ENCODE data around the gene FNDC10.
"Not testable (repeated sequence)": the region's sequence is repeated elsewhere in the genome, so short reads cannot be mapped to it uniquely, and the experiment has no call there.

Gene FNDC10

DNA sequence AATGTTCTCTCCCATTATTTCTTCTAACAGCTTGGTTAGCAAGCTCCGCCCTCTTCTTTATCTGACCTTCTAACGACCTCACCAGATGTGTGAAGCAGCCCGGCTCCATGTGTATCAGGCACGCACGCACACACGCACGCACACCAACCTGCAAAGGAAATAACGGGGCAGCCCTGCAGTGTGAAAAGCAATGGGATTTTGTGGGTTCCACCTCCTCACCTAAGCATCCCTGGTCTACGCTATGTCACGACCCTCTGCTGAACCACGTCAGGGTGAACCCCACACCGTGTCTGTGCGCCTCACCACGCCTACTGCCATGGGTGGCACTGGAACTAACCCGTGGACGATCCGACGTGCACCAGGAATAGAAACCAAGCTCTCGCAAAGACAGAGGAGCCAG, 35.7 kb downstream of the FNDC10 start:
- DNase-seq = no peak

DNA sequence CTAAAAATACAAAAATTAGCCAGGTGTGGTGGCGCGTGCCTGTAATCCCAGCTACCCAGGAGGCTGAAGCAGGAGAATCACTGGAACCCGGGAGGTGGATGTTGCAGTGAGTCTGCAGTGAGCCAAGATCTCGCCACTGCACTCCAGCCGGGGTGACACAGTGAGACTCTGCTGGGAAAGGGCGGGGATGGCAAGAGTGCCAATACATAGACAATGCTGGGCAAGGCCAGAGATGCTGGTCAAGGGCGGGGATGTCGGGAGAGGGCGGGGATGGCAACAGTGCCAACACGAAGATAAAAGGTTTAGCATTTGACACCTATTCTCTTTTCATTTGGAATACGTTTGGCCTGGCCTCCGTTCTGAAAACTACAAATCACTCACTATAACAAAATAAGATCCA, 36.2 kb downstream of the FNDC10 start:
- no peak for DNase-seq

DNA sequence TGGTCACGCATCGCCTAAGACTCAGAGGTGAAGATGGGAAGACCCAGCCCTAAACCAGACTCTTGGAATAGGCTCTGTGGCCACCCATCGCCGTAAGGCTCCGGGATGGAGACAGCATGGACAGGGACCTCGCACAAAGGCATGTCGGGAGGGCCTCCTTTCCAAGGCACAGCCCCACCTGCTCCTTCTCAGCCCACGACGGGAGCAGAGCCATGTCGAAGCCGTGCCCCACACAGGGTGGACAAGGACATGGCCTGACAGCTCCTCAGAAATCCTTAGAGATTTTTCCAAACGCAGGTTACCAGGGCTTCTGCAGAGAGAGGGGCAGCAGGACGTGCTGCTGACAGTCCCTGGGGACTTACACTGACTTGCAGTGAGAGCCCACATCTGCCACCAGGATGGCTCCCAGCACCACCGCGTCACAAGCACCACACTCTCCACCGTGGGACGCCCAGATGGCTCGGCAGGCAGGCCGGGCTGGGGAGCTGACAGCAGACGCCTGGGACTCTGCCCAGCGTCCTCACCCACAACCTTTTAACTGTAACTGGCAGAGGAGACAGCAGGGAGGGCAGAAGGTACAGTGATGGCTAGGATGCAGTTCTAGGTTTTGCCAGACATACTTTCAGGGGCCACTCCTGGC, 37.3 kb downstream of the FNDC10 start:
- DNase-seq = peak; percentile 92

DNA sequence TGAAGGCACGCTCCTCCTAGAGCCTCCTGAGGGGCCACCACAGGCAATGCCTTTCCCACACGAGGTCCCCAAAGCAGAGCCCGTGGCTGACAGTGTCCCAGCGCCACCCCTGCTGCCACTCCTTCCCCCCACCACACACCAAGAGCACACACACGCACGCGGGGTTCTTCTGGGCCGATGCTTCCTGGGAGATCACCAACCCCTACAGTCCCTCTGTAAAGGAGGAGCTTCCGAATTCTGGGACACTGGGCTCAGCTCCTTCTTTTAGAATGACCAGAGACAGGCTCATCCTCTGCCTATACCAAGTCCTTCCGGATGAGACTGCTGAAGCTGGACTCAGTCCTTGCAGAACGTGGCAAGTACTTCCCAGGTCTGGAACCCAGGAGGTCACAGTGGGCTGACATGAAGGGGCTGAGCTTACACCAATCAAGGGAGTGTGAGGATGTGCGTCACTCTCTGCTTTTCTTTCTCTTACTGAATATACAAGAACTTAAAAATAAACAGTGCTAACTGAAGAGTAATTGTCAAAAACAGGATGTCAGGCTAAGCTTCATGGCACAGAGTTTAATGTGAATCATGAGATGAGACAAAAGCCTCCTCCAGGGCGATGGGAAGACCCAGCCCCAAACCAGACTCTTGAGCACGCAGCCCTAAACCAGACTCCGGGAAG, 38.0 kb downstream of the FNDC10 start:
- no peak for DNase-seq

DNA sequence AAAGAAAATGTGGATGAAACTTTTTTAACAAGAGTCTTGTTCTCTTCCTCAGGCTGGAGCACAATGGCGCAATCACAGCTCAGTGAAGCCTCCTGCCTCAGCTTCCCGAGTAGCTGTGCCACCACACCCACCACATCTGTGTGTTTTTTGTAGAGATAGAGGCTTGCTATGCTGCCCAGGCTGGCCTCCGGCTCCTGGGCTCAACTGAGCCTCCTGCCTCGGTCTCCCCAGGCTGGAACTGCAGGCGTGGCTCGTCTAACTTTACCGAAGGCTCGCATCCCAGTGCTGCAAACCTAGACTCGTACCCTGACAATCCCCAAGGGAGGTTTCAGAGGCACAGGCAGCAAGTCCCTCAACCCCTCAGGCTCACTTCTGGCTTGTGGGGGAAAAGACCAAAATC, 39.8 kb downstream of the FNDC10 start:
- no peak for DNase-seq

DNA sequence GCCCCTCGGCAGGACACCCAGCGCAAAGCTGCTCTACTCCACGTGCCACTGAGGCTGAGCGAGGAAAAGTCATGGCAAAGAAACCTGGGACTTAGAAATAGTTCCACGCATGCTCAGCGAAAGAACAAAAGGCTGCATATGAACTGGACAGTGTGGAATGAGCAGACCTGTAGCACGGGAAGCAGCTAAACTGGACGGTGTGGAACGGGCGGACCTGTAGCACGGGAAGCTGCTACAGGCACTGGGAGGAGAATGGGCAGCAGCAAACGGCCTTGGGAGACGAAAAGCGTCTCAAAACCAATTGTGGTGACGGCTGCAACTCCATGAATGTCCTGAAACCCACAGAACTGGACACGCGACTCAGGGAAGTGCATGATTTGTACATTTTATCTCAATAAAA, 40.9 kb downstream of the FNDC10 start:
- no peak for DNase-seq

DNA sequence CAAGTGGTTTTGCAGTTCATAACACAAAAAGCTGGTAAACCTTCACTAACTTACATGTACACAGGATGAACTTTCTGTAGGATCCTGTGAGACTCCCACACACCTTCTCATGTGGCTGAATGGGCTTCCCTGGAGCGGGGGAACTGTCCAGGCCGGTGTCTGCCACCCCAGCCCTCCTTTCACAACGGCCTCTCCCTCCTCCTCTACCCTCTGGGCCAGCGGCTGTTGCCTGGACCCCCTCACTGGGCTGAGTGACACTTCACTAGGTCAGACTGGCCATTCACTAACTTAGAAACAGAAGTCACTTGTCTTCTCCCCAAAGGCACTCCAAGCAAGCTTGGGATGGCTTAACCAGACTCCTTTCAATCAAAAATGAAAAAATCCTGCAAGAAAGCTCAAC, 41.3 kb downstream of the FNDC10 start:
- DNase-seq = no peak

DNA sequence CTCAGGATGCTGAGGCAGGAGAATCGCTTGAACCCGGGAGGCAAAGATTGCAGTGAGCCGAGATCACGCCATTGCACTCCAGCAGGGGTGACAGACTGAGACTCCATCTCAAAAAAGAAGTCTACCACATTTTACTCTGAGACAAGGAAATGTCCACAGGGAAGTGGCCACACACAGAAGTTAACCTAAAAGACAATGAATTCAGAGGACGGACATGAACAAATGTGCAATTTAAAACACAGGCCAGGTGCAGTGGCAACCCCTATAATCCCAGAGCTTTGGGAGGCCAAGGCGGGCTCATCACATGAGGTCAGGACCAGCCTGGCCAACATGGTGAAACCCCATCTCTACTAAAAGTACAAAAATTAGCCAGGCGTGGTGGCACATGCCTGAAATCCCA, 42.2 kb downstream of the FNDC10 start:
- not testable (repeated sequence) for DNase-seq

DNA sequence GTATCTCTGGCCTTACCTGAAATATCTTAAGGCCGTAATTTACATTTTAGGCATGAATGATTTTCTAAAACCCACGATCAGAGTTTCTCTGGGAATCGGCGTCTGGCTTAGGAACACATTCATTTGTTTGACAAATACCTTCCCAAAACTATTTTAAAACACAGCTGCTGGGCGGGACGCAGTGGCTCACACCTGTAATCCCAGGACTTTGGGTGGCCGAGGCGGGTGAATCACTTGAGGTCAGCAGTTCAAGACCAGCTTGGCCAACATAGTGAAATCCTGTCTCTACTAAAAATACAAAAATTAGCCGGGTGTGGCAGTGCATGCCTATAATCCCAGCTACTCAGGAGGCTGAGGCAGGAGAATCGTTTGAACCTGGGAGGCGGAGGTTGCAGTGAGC, 43.0 kb downstream of the FNDC10 start:
- not testable (repeated sequence) for DNase-seq

DNA sequence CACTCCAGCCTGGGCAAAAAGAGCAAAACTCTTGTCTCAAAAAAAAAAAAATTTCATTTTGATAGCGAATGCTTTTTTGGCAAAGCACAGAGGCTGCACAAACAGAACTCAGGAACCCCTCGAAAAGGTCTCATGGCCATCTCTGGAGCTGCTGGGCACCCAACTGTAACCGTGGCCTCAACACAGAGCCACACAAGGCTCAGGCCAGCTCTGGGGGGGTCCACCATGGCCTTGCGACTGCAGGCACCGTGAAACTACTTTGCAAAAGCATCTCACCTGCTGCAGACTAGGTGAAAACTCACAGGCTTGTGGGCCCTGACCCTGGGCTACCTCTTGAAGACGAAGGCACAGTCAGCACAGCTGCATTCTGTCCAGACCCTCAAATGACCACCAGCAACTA, 43.4 kb downstream of the FNDC10 start:
- no peak for DNase-seq

DNA sequence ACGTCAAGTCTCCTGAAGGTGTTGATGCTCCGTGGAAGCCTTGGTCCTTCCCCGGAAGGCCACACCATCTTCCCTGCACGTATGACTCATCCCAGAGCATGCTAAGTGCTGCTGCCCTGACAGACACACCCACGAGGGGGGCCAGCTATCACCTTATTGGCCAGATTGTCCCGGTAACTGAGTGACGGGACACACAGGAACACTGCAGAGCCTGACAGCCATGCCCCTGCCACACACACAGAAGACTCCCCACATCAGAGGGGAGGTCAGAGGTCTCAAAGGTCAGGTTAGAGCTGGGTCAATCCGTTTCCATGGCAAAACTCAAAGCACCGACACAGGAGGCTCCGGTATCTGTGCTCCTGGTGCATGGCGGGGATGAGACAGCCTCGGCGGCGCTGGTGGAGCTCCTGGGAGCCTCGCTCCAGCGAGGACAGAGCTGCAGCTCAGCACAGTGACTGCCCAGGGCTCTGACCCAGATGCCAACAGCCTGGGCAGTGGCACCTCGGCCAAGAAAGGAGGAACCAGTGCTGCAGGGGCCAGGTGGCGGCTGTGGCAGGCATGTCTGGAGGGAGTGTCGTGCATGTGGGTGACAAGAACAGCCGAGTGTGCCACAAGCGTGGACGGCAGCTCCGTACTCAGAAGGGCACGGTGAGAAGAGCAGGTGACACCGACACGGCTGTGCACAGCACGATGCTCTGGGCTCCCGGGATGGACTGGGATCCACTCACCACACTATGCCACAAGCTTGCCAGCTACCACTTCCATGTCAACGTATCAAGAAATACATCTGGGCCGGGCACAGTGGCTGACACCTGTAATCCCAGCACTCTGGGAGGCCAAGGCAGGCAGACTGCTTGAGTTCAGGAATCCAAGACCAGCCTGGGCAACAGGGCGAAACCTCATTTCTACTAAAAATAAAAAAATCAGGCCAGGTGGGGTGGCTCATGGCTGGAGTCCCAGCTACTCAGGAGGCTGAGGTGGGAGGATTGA, 44.7 kb downstream of the FNDC10 start:
- DNase-seq = no peak

DNA sequence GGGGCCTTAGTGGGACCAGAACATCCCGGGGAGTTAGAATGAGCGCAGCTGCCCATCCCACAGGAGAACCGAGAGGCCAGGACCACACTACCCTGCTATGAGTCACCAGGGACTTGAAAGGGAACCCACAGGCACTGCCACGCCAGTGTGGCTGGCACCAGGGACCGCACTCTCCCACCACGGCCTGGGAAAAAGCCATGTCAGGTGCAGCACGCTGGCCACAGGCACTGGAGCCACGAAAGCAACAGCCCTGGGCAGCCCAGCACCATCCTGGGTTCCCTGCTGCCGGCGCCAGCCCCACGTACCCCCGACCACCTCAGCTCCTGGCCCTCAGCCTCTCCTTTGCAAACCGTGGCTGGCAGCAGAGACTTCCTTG, 45.4 kb downstream of the FNDC10 start:
- no peak for DNase-seq

DNA sequence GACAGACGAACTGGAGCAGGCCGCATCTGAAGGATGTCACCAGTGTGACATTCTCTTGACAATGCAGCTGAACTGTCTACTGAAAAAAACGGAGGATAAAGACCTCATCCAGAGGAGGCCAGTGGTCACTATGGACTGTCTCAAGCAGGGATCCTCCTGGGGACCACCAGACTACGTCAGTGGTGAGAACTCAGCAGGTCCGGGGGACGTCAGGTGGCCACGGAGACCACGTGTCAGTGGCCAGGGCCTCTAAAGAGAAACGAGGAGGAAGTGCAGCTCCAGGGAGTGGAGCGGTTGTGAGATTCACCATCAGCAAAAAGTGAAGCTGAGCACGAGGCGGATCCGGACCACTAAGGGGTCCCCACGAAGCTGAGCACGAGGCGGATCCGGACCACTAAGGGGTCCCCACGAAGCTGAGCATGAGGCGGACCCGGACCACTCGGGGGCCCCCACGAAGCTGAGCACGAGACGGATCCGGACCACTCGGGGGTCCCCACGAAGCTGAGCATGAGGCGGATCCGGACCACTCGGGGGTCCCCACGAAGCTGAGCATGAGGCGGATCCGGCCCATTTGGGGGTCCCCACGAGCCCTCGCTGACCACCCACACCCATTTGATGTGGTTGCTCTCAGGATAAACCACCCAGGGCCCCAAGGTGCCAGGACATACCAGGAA, 46.0 kb downstream of the FNDC10 start:
- DNase-seq = no peak

DNA sequence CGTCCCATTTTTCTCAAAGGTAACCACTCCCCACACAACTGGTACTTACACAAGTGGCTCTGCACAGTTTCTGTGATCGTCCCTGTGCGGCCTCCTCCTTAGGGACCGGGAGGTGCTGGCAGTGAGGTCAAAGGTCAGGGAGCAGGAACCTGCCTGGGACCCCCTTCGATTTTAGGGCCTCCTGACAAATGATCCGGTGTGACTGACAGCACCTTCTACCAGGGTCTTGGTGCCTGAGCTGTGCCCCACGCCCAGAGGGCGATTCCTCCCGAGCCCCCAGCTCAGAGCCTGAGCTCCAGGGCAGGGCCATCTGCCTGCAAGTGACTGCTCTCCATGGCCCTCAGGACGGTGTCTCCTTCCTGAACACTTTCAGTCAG, 47.7 kb downstream of the FNDC10 start:
- DNase-seq = no peak

DNA sequence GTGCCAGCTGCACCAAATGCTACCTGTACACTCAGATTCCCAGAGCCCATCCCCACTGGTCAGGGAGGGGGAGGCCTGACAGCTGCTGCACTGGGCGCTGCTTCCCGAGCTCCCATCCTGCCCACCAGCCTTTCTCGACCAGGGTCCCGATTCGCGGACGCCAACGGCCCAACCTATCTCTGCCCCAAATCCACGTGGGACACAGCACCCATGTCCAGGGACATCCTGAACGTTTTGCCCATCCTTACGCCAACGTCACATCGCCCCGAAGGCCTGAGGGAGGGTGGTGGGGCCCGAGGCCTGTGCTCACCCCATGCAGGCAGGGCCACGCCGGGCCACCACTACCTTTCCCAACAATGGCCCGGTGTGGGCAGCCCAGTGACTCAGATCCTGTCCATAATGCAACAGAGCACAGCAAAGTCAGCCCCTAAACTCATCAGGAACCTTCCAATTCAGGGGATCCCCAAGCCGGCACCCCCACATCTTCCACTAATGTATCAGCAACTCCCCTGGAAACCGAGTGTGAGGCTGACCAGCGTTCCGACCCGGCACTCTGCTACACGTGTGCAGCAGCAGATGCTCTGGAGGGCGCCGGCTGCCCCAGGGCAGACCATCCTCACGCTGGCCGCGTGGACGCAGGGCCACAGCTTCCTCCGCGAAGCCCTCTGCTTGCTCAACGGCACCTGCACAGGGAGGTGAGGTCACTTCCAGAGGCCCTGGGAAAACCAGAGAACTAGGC, 48.2 kb downstream of the FNDC10 start:
- DNase-seq = no peak

DNA sequence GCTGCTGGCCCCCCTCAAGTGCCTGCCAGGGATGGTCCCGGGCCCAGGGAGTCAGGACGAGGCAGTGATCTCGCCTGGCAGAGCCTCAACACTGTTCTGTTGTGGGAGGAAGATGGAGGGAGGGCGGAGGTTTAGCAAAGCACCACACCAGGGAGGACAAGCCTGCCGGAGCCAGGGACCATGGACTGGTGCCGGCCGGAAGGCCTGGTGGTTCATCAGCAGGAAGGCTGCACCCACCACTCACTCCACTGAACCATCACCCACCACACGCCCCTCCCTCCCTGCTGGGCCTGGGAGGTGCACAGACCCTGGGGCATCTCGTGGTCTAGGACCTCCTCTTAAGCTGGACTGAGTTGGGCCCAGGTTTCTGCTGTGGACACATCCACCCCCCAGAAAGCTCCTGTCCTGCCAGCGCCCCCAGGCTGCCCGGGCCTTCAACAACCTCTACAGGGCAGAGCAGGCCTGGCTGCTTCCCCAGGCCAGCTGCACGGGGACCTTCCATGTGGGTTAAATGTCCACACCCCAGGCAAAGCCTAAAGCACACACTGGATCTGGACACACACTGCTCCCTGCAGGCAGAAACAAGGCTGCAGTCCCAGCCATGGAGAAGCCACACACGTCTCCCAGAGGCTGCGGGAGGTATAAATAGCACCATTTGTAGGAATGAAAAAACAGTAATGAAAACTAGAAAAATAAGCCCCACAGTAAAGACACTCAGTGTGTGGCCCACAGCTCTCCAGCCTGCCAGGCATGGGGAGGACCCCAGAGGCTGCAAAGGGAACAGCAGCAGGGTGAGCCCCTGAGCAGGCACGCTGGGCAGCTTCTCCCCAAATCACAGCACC, 49.1 kb downstream of the FNDC10 start:
- DNase-seq = peak; percentile 43

DNA sequence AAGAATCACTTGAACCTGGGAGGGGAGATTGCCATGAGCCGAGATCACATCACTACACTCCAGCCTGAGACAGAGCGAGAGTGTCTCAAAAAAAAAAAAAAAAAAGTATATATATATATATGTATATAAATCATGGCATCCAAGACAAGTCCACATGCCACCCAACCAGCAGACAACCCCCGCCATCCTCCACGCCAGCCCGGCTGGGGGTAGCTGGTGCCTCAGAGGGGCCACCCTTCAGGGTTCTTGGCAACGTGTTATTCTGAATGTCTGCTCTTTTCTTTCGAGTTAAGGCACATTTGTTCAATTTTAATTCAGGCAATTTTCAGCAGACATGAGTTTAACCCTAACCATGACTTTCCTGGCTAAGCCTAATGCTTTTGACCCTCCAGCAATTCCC, 49.8 kb downstream of the FNDC10 start:
- no peak for DNase-seq

DNA sequence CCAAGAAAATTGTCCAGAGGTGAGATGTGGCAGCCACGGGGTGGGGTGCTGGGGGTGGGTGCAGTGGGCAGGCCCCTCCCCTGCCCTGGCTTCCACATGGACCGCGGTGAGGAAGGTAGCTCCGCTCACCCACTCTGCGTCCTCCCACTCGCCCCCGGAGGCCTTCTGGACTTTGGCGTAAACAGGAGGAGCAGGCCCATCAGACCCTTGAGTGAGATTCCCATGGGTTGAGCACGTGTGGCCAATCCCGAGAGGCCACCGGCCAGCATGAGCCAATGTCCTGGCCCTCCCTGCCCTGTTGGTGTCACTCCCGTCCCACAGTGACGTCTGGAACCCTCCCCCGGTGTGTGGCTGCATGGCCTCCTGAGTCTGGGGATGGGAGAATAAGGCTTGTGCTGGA, 51.3 kb downstream of the FNDC10 start:
- no peak for DNase-seq
